ENCODE data around the gene ACSS3.
"Not testable (repeated sequence)": the region's sequence is repeated elsewhere in the genome, so short reads cannot be mapped to it uniquely, and the experiment has no call there.

ACSS3 gene

GRCh38 chr12:81089412-81089811 lies 11.5 kb downstream of the ACSS3 start:
- no peak for DNase-seq (ENCODE audit: extremely low spot score)
- CTCF ChIA-PET = no interaction called here
- POLR2A ChIA-PET = no interaction called here
- TF ChIP-seq, protein P1, sequence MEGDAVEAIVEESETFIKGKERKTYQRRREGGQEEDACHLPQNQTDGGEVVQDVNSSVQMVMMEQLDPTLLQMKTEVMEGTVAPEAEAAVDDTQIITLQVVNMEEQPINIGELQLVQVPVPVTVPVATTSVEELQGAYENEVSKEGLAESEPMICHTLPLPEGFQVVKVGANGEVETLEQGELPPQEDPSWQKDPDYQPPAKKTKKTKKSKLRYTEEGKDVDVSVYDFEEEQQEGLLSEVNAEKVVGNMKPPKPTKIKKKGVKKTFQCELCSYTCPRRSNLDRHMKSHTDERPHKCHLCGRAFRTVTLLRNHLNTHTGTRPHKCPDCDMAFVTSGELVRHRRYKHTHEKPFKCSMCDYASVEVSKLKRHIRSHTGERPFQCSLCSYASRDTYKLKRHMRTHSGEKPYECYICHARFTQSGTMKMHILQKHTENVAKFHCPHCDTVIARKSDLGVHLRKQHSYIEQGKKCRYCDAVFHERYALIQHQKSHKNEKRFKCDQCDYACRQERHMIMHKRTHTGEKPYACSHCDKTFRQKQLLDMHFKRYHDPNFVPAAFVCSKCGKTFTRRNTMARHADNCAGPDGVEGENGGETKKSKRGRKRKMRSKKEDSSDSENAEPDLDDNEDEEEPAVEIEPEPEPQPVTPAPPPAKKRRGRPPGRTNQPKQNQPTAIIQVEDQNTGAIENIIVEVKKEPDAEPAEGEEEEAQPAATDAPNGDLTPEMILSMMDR (IDR thresholded peaks at IDR 0.05; ENCODE audit: control extremely low read depth, extremely low read depth, low read depth, missing control alignments) = no peak

DNA sequence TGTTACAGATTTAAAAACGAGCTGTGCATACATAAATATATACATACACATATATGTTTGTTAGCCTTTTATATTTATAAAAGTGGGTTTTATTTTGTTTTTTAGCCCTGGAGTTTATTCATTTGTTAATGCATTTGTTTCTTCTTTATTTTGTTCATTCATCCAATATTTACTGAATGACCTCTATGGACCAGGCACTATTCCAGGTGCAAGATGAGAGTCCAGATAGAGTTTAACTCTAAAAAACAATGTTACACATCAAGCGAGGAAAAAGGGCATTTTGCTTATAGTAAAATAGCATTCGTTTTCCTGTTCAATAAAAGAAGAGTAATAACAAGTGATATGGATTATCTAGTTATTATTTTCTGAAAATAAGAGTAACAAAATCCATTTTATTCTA lies 14.2 kb downstream of the ACSS3 start:
- POLR2A ChIA-PET = no interaction called here
- TF ChIP-seq, protein P1 (IDR thresholded peaks at IDR 0.05; ENCODE audit: control extremely low read depth, extremely low read depth, low read depth, missing control alignments) = no peak
- CTCF ChIA-PET = no interaction called here

DNA sequence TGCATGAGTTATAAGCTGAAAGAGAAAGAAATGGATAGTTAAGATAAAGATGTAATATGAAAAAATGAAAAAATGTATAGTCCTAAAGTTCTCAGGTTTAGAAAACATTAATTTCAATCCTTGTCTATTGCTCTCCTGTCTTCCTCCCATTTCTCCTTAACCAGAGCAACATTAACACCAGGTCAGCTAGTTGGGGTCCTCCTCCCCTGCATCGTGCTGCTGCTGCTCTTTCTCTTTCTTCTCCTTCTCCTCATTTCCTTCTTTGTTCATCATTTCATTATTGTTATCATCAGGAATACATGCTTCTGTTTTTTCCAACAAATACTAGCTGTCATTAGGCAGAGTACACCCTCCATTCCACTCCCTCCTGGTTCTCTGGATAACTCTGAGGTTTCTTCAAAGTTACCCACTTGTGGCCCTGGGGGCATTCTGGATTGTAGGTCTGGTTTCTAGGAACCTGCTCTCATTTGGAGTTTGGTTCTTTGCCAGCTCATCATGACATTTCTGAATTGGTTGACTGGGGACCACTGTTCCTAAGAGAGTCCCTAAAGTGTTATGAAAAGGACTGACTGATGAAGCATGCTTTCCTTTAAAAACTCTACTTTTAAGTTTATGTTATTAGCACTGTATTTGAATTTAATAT lies 17.0 kb downstream of the ACSS3 start:
- DNase-seq (ENCODE audit: extremely low spot score) = no peak
- POLR2A ChIA-PET = no interaction called here
- CTCF ChIA-PET = interaction anchor here (1.2 kb wide), 1 partner anchor 13 kb away, joined by 3 read pairs; no protein-coding TSS in a partner anchor
- TF ChIP-seq, protein P1 (IDR thresholded peaks at IDR 0.05; ENCODE audit: control extremely low read depth, extremely low read depth, low read depth, missing control alignments) = no peak

More for the DNA sequence above, 14.2 kb downstream of the ACSS3 start:
- no peak for DNase-seq (ENCODE audit: extremely low spot score)

DNA sequence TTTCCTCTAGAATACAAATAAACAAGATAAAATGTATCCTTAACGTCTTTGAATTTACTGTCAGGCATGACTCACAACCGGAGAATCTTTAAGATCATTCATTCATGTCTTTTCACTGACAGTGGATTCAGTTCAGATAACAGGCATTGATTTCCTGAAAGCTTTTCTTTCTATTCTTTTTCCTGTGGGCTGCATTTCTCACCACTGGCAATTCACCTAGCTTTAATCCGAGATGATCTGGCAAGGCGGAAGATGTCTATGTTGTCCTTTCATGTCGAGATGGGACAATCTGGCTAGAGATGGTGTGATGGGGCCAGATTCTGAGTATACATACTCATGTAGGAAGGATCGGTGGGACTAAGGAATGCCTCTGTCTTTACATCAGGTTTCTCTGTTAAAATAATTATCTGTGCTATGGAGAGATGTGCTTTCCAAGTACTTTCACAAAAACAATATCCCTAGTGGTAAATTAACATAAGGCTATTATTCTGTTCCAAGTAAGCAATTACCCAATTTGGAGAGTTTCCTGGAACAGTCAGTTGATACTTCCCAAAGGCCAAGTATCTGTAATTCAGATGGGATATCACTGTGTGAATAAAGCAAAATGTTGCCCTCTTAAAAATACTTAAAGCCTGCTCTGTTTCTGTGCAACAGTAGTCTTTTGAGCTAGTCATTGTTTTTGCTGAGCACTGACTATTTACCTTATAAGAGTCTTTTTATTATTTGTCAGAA lies 17.8 kb downstream of the ACSS3 start:
- CTCF ChIA-PET = interaction anchor here (1.2 kb wide), 1 partner anchor 13 kb away, joined by 3 read pairs; no protein-coding TSS in a partner anchor
- DNase-seq (ENCODE audit: extremely low spot score) = no peak
- POLR2A ChIA-PET = no interaction called here
- TF ChIP-seq, protein P1 (IDR thresholded peaks at IDR 0.05; ENCODE audit: control extremely low read depth, extremely low read depth, low read depth, missing control alignments) = no peak

- POLR2A ChIA-PET = no interaction called here
- CTCF ChIA-PET = interaction anchor here (1.2 kb wide), 1 partner anchor 23 kb away, joined by 5 read pairs; no protein-coding TSS in a partner anchor
- TF ChIP-seq, protein P1 (IDR thresholded peaks at IDR 0.05; ENCODE audit: control extremely low read depth, extremely low read depth, low read depth, missing control alignments) = no peak
- DNase-seq (ENCODE audit: extremely low spot score) = no peak
Observed at GRCh38 chr12:81105687-81106086, 27.8 kb downstream of the ACSS3 start.

DNA sequence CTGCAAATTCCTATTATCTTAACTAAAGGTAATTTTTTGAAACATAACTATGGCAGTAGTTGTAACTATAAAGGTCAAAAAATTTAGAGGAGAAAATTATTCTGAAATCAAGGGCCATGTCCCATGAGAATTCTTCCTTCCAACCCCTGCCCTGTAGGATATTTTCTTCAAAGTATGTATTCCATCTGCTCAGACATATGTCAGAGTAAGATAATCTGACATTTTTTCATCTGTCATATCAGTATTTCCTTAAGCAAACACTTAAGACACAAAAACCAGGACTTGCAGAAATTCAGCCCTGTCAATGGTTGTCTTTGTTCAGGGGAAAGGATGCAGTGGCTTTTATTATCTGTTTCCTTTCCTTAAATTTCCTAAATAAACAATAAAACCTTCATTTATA lies 36.3 kb downstream of the ACSS3 start:
- CTCF ChIA-PET = no interaction called here

GRCh38 chr12:81119069-81119468 lies 41.2 kb downstream of the ACSS3 start:
- CTCF ChIA-PET = interaction anchor here (2.1 kb wide), 1 partner anchor 10 kb away, joined by 6 read pairs; no protein-coding TSS in a partner anchor
- DNase-seq (ENCODE audit: extremely low spot score); POLR2A ChIA-PET: not testable (repeated sequence)

More for the DNA sequence above, 36.3 kb downstream of the ACSS3 start:
- TF ChIP-seq, protein P1 (IDR thresholded peaks at IDR 0.05; ENCODE audit: control extremely low read depth, extremely low read depth, low read depth, missing control alignments) = no peak
- POLR2A ChIA-PET = no interaction called here
- DNase-seq (ENCODE audit: extremely low spot score) = no peak
